Right lobe of liver (tissue), 4 donors: ENCODE measurements around the gene AGFG2.
"Not testable (repeated sequence)": the region's sequence is repeated elsewhere in the genome, so short reads cannot be mapped to it uniquely, and the experiment has no call there.

Source experiments
- CTCF ChIP-seq, 4 donors: fragments of 200-600 bp in 3 of 4; fragments of 450-650 bp in 1 of 4; IDR thresholded peaks; one replicate each; pipeline versions ENCODE4 v1.5.1 to v1.8.0; 2016 to 2022; ENCODE audit warnings: antibody characterized with exemption in 4 of 4, mild to moderate bottlenecking in 2 of 4
- POLR2A ChIP-seq: fragments of 450-650 bp; IDR thresholded peaks from one replicate; pipeline ENCODE4 v1.6.1; 2017; ENCODE audit warnings: antibody characterized with exemption, mild to moderate bottlenecking
- donor health status: DM: no; HTN: no; CAD: no.
- donor health status: DM: no; HTN: no; CAD: no.
- donor health status: DM: no; HTN: yes; CAD: no.

- TF ChIP-seq POLR2A; CTCF (IDR thresholded peaks at IDR 0.05): not testable (repeated sequence)
Observed at GRCh38 chr7:100541309-100541708, 2.3 kb downstream of the AGFG2 start.
